ENCODE measurements around the gene MNDA.

Gene MNDA

GRCh38 chr1:158830904-158831507 is at the start of gene MNDA:
TSS of gene MNDA (plus strand) at chr1:158831351. CDS start at chr1:158842154, 10,803 bp downstream.
- no peaks in the 10 kb centered on the region for H3K27me3 ChIP-seq (ENCODE audit: low read depth)
- no peaks in the 10 kb centered on the region for H3K36me3 ChIP-seq (replicated peaks)
- in situ Hi-C loops (cut with MboI; ENCODE audit: low sequenced_read_pairs), result no loop called here
- no peaks in the 10 kb centered on the region for H3K4me1 ChIP-seq
- H3K9me3 ChIP-seq, result no peaks in the 10 kb centered on the region
- H3K4me3 ChIP-seq, result no peak within 1 kb of the TSS
- no peak for DNase-seq (ENCODE audit: low spot score in 2 of 2)

- Histone ChIP-seq H3K4me1 (no peaks in the 10 kb centered on the region), H3K9me3 (no peaks in the 10 kb centered on the region)
These were observed 37.5 kb upstream of the MNDA start for GRCh38 chr1:158793604-158794003.

GRCh38 chr1:158794247-158794646 is 36.9 kb upstream of the MNDA start:
- H3K27me3 ChIP-seq (ENCODE audit: low read depth), result no peaks in the 10 kb centered on the region
- DNase-seq (ENCODE audit: low spot score in 2 of 2), result no peak
- in situ Hi-C loops (cut with MboI; ENCODE audit: low sequenced_read_pairs), result no loop called here

More at GRCh38 chr1:158793604-158794003, 37.5 kb upstream of the MNDA start:
- in situ Hi-C loops (cut with MboI; ENCODE audit: low sequenced_read_pairs), result no loop called here
- Histone ChIP-seq H3K27me3 (ENCODE audit: low read depth) (no peaks in the 10 kb centered on the region), H3K36me3 (replicated peaks) (no peaks in the 10 kb centered on the region), H3K4me3 (no peak overlapping the region)
- DNase-seq (ENCODE audit: low spot score in 2 of 2), result no peak

GRCh38 chr1:158798531-158798930 is 32.6 kb upstream of the MNDA start:
- in situ Hi-C loops (cut with MboI; ENCODE audit: low sequenced_read_pairs), result no loop called here
- no peaks in the 10 kb centered on the region for H3K9me3 ChIP-seq
- DNase-seq (ENCODE audit: low spot score in 2 of 2), result no peak
- no peaks in the 10 kb centered on the region for H3K27me3 ChIP-seq (ENCODE audit: low read depth)
- H3K4me3 ChIP-seq, result no peak overlapping the region
- no peaks in the 10 kb centered on the region for H3K4me1 ChIP-seq
- no peaks in the 10 kb centered on the region for H3K36me3 ChIP-seq (replicated peaks)

More at GRCh38 chr1:158794247-158794646, 36.9 kb upstream of the MNDA start:
- H3K36me3 ChIP-seq (replicated peaks), result no peaks in the 10 kb centered on the region
- H3K4me1 ChIP-seq, result no peaks in the 10 kb centered on the region
- H3K9me3 ChIP-seq, result no peaks in the 10 kb centered on the region
- H3K4me3 ChIP-seq, result no peak overlapping the region

GRCh38 chr1:158799689-158800088 is 31.5 kb upstream of the MNDA start:
- Histone ChIP-seq H3K9me3 (no peaks in the 10 kb centered on the region), H3K4me3 (no peak overlapping the region), H3K36me3 (replicated peaks) (no peaks in the 10 kb centered on the region), H3K4me1 (no peaks in the 10 kb centered on the region), H3K27me3 (ENCODE audit: low read depth) (no peaks in the 10 kb centered on the region)
- DNase-seq (ENCODE audit: low spot score in 2 of 2), result no peak
- in situ Hi-C loops (cut with MboI; ENCODE audit: low sequenced_read_pairs), result no loop called here

- H3K4me1 ChIP-seq, result no peaks in the 10 kb centered on the region
- DNase-seq (ENCODE audit: low spot score in 2 of 2), result no peak
- no peaks in the 10 kb centered on the region for H3K27me3 ChIP-seq (ENCODE audit: low read depth)
- in situ Hi-C loops (cut with MboI; ENCODE audit: low sequenced_read_pairs), result no loop called here
- H3K4me3 ChIP-seq, result no peak overlapping the region
- no peaks in the 10 kb centered on the region for H3K36me3 ChIP-seq (replicated peaks)
- no peaks in the 10 kb centered on the region for H3K9me3 ChIP-seq
These were observed 30.6 kb upstream of the MNDA start for GRCh38 chr1:158800526-158800925.

- no peaks in the 10 kb centered on the region for H3K27me3 ChIP-seq (ENCODE audit: low read depth)
- in situ Hi-C loops (cut with MboI; ENCODE audit: low sequenced_read_pairs), result no loop called here
- H3K9me3 ChIP-seq, result no peaks in the 10 kb centered on the region
- H3K4me1 ChIP-seq, result no peaks in the 10 kb centered on the region
- no peak for DNase-seq (ENCODE audit: low spot score in 2 of 2)
- no peaks in the 10 kb centered on the region for H3K36me3 ChIP-seq (replicated peaks)
- no peak overlapping the region for H3K4me3 ChIP-seq
These were observed 29.8 kb upstream of the MNDA start for GRCh38 chr1:158801396-158801795.

GRCh38 chr1:158803678-158804077 is 27.5 kb upstream of the MNDA start:
- DNase-seq (ENCODE audit: low spot score in 2 of 2), result no peak
- H3K36me3 ChIP-seq (replicated peaks), result no peaks in the 10 kb centered on the region
- in situ Hi-C loops (cut with MboI; ENCODE audit: low sequenced_read_pairs), result no loop called here
- H3K4me3 ChIP-seq, result no peak overlapping the region
- H3K9me3 ChIP-seq, result no peaks in the 10 kb centered on the region
- no peaks in the 10 kb centered on the region for H3K27me3 ChIP-seq (ENCODE audit: low read depth)
- no peaks in the 10 kb centered on the region for H3K4me1 ChIP-seq

GRCh38 chr1:158806916-158807536 is 24.1 kb upstream of the MNDA start:
- H3K4me3 ChIP-seq, result no peak overlapping the region
- in situ Hi-C loops (cut with MboI; ENCODE audit: low sequenced_read_pairs), result no loop called here
- no peaks in the 10 kb centered on the region for H3K36me3 ChIP-seq (replicated peaks)
- H3K27me3 ChIP-seq (ENCODE audit: low read depth), result no peaks in the 10 kb centered on the region
- DNase-seq (ENCODE audit: low spot score in 2 of 2), result no peak
- no peaks in the 10 kb centered on the region for H3K4me1 ChIP-seq
- H3K9me3 ChIP-seq, result no peaks in the 10 kb centered on the region

- Histone ChIP-seq H3K4me1 (no peaks in the 10 kb centered on the region), H3K27me3 (ENCODE audit: low read depth) (no peaks in the 10 kb centered on the region), H3K4me3 (no peak overlapping the region), H3K36me3 (replicated peaks) (no peaks in the 10 kb centered on the region), H3K9me3 (no peaks in the 10 kb centered on the region)
- no peak for DNase-seq (ENCODE audit: low spot score in 2 of 2)
- in situ Hi-C loops (cut with MboI; ENCODE audit: low sequenced_read_pairs), result no loop called here
These were observed 21.9 kb upstream of the MNDA start for GRCh38 chr1:158809256-158809655.

GRCh38 chr1:158809862-158810261 is 21.3 kb upstream of the MNDA start:
- DNase-seq (ENCODE audit: low spot score in 2 of 2), result no peak
- Histone ChIP-seq H3K9me3 (no peaks in the 10 kb centered on the region), H3K4me1 (no peaks in the 10 kb centered on the region), H3K27me3 (ENCODE audit: low read depth) (no peaks in the 10 kb centered on the region), H3K4me3 (no peak overlapping the region), H3K36me3 (replicated peaks) (no peaks in the 10 kb centered on the region)
- in situ Hi-C loops (cut with MboI; ENCODE audit: low sequenced_read_pairs), result no loop called here

GRCh38 chr1:158810311-158810710 is 20.8 kb upstream of the MNDA start:
- DNase-seq (ENCODE audit: low spot score in 2 of 2), result no peak

GRCh38 chr1:158812336-158812735 is 18.8 kb upstream of the MNDA start:
- no peaks in the 10 kb centered on the region for H3K9me3 ChIP-seq
- no peak overlapping the region for H3K4me3 ChIP-seq
- no peaks in the 10 kb centered on the region for H3K4me1 ChIP-seq
- no peaks in the 10 kb centered on the region for H3K27me3 ChIP-seq (ENCODE audit: low read depth)
- H3K36me3 ChIP-seq (replicated peaks), result no peaks in the 10 kb centered on the region
- no peak for DNase-seq (ENCODE audit: low spot score in 2 of 2)
- in situ Hi-C loops (cut with MboI; ENCODE audit: low sequenced_read_pairs), result no loop called here

More at GRCh38 chr1:158810311-158810710, 20.8 kb upstream of the MNDA start:
- no peaks in the 10 kb centered on the region for H3K36me3 ChIP-seq (replicated peaks)
- no peaks in the 10 kb centered on the region for H3K4me1 ChIP-seq
- in situ Hi-C loops (cut with MboI; ENCODE audit: low sequenced_read_pairs), result no loop called here
- no peak overlapping the region for H3K4me3 ChIP-seq
- H3K27me3 ChIP-seq (ENCODE audit: low read depth), result no peaks in the 10 kb centered on the region
- no peaks in the 10 kb centered on the region for H3K9me3 ChIP-seq

- Histone ChIP-seq H3K4me3 (no peak overlapping the region), H3K9me3 (no peaks in the 10 kb centered on the region), H3K4me1 (no peaks in the 10 kb centered on the region), H3K27me3 (ENCODE audit: low read depth) (no peaks in the 10 kb centered on the region), H3K36me3 (replicated peaks) (no peaks in the 10 kb centered on the region)
- in situ Hi-C loops (cut with MboI; ENCODE audit: low sequenced_read_pairs), result no loop called here
- DNase-seq (ENCODE audit: low spot score in 2 of 2), result no peak
These were observed 18.0 kb upstream of the MNDA start for GRCh38 chr1:158813164-158813563.

- H3K4me1 ChIP-seq, result no peaks in the 10 kb centered on the region
- in situ Hi-C loops (cut with MboI; ENCODE audit: low sequenced_read_pairs), result no loop called here
- no peak for DNase-seq (ENCODE audit: low spot score in 2 of 2)
- no peaks in the 10 kb centered on the region for H3K9me3 ChIP-seq
- no peaks in the 10 kb centered on the region for H3K36me3 ChIP-seq (replicated peaks)
- no peaks in the 10 kb centered on the region for H3K27me3 ChIP-seq (ENCODE audit: low read depth)
- no peak overlapping the region for H3K4me3 ChIP-seq
These were observed 16.2 kb upstream of the MNDA start for GRCh38 chr1:158814970-158815369.

Data from HAP-1 (cell line).